HG02840 (cell line): ENCODE measurements around the gene GOLT1A.
"Not testable (repeated sequence)": the region's sequence is repeated elsewhere in the genome, so short reads cannot be mapped to it uniquely, and the experiment has no call there.

Experiments
- ATAC-seq: cut with Tn5 transposase; IDR thresholded peaks from one replicate; pipeline ENCODE4 v1.9.1; 2021; ENCODE audit warnings: mild to moderate bottlenecking, moderate library complexity, moderate number of reproducible peaks; ENCODE audit not compliant: unreplicated experiment, low FRiP score

Gene GOLT1A

DNA sequence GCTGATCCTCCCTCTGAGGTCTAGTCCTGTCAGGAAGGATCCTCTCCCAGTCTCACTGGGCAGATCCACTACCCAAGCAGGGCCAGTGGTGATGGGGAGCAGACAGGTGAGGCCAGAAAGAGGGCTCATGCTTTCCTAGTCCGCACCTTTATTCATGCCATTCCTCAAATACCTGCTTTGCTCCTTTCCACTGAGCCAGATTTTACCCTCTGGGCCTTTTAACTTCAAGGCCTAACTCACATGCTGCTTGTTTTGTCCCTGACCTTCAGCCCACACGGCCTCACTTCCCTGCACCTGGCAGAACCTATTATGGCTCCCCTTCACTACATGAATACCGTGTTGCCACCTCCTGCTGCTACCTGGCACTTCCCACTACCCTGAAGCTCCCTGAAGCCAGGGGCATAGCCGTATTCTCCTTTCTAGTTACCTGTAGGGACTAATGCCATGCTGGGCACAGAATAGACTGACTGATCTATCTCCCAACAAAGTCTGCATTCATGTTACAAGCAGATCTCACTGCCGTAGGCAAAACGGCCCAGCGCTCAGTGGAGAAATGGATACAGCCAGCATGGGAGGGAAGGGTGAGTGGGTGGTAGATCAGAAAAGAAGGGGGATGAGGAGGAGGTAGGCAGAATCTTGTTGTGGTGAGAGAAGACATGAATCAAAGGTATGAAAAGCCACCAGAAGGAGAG, 36.1 kb upstream of the GOLT1A start:
- ATAC-seq, result no peak

DNA sequence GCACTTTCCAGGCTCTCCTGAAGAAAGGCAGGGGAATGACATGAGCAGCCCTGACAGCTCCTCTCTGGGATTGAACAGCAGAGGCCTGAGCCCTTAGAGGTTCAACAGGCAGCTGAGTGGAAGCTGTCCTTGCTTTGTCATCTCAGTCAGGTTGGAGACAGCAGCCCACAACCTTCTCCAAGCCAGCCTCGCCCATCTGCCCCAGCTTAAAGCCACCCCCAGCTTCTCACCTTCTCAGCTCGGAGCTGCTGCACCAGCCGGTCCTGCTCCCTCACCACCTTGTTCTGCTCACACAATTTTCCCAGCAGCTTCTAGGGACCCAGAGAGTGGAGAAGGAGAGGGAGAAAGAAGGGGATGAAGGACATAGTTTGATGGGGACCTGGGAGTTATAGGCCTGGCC, 35.2 kb upstream of the GOLT1A start:
- ATAC-seq, result no peak

GRCh38 chr1:204246876-204247275, 33.1 kb upstream of the GOLT1A start:
- ATAC-seq, result no peak

DNA sequence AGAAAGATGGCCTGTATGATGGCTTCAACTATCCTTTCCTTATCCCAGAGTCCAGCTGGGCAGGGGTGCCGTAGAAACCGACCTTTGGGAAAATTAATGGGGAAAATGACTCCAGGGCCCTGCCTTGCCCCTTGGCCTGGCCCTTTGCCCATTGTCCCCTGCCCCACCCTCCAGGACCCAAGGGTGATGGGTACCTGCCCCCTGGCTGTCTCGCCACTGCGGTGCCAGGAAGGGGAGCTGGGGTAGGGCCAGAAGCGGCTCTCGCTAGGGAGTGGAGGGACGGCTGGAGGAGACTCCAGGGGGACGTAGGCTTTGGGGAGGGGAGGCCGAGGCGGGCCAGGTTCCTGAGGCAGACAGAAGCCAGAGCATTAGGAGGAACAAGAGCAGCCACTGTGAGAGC, 29.1 kb upstream of the GOLT1A start:
- ATAC-seq, result no peak

GRCh38 chr1:204241914-204242313, 28.1 kb upstream of the GOLT1A start:
- ATAC-seq, result no peak

DNA sequence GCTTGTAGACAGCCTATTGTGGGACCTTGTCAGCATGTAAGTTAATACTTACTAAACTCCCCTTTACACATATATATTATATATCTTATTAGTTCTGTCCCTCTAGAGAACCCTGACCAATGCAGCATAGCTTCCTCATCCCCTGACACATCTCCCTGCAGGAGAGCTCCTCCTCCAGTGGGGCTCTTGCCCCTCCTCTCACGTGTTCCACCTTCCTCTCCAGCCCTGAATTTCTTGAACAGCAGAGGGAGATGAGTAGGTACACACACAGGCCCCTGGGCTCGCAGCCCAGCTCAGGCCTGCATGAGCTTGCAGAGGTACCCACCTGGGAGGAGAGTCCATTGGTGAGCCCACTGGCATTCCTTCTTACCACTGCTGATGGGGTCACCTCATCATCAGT, 27.3 kb upstream of the GOLT1A start:
- ATAC-seq, result no peak

- ATAC-seq, result no peak
These were observed 26.4 kb upstream of the GOLT1A start for GRCh38 chr1:204240233-204240632.

DNA sequence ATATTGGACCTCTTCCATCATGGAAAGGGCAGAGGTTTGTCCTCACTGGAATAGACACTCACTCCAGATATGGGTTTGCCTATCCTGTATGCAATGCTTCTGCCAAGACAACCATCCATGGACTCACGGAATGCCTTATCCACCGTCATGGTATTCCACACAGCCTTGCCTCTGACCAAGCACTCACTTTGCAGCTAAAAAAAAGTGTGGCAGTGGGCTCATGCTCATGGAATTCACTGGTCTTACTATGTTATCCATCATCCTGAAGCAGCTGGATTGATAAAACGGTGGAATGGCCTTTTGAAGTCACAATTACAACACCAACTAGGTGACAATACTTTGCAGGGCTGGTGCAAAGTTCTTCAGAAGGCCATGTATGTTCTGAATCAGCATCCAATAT, 25.6 kb upstream of the GOLT1A start:
- ATAC-seq, result not testable (repeated sequence)

DNA sequence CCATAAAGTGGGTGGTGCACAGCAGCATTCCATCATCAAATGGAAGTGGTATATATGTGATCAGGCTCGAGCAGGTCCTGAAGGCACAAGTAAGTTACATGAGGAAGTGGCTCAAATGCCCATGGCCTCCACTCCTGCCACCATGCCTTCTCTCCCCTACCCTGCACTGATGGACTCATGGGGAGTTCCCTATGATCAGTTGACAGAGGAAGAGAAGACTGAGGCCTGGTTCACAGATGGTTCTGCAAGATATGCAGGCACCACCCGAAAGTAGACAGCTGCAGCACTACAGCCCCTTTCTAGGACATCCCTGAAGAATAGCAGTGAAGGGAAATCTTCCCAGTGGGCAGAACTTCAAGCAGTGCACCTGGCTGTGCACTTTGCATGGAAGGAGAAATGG, 24.7 kb upstream of the GOLT1A start:
- not testable (repeated sequence) for ATAC-seq

DNA sequence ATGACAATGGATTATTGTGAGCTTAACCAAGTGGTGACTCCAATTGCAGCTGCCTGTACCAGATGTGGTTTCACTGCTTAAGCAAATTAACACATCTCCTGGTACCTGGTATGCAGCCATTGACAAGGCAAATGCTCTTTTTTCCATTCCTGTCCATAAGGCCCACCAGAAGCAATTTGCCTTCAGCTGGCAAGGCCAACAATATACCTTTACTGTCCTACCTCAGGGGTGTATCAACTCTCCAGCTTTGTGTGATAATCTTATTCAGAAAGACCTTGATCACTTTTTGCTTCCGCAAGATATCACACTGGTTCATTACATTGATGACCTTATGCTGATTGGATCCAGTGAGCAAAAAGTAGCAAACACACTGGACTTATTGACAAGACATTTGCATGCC, 23.7 kb upstream of the GOLT1A start:
- not testable (repeated sequence) for ATAC-seq

GRCh38 chr1:204232526-204232925, 18.7 kb upstream of the GOLT1A start:
- ATAC-seq, result no peak

- ATAC-seq, result no peak
These were observed 16.4 kb upstream of the GOLT1A start for GRCh38 chr1:204230211-204230610.

DNA sequence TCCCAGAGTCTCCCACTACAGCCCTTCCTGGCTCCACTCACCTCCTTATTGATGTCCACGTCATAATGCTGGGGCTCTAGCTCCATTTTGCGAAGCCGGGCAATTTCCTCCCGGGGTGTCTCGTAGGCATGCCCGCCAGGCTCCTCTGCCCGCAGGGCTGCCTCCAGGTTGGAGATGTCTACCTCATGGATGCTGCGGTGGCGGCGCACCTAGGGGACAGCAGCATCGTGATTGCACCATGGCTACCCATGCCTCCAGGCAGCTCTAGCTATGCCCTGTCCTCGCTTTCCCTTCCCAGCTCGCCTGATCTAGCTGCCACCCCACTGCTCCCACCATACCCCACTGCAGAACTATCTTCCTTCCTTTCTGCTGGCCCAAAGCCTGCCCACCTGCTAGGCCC, 15.1 kb upstream of the GOLT1A start:
- no peak for ATAC-seq

DNA sequence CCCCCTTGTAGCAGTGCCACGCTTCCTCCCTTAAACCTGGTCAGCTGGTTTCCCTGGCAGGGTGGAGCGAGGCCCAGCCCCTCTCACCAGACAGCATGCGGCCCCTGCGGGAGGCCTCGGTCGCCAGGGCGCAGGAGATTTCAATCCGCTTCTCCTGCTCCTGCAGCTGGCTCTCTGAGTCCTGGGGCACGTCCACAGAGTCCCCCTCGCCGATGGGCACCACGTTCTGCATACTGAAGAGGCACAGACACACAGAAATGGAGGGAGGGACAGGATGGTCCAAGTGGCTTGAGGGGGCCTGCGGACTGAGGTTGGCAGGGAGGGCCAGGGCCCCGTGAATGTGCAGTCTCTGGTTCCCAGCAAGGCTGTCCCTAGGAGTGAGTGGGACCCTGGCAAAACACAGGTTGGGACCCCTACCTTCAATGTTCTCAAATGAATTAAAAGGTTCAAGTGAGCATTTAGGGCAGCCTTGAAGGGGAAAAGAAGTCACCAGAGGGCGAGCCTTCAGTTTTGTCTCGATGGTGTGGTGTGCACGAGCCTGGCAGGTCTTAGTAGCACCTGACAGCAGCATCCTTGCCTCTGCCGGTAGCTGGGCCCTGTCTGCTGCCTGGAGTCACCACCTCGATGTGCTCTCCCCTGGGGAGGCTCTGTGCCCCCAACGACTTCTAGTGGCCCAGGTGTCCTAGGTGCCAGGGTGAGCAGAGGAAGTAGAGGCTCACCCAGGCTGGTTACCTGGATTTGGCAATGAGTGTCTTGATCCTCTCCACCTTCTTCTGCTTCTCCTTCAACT, 14.4 kb upstream of the GOLT1A start:
- ATAC-seq, result no peak

GRCh38 chr1:204227351-204227750, 13.6 kb upstream of the GOLT1A start:
- no peak for ATAC-seq

- ATAC-seq, result no peak
These were observed 12.3 kb upstream of the GOLT1A start for GRCh38 chr1:204225841-204226735.

- ATAC-seq, result no peak
These were observed 10.9 kb upstream of the GOLT1A start for GRCh38 chr1:204224655-204225054.

DNA sequence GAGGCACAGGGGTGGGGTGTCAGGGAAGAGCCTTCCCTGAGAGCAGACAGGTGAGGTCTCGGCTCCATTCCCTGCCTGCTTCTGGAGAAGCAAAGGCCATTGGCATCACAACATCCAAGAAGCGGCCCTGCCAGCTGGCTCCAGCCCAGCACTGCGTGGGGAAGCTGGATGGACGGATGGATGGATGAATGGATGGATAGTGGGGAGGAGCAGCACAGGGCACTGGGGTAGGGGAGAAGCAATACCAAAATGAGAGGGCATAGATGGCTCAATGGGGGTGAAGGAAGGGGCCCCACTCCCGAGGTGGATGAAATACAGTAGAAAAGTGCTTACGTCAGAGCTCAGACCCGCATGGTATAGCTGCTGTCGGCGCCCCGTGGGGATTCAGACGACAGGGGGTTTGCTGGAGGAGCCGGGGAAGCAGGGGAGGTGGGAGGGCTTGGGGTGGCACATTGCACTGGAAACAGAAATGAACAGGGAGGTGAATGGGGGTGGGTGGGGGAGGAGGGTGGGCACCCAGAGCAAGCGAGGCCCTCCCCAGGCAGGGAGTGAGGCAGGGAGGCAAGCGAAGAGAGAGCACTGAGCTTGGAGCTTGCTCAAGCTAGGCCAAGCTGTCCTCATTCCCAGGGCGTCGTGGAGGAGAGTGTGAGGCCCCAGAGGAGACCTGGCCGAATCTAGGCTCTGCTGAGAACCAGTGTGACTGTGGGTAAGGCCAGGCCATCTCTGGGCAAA, 9.5 kb upstream of the GOLT1A start:
- ATAC-seq, result no peak

GRCh38 chr1:204222764-204223055, 8.9 kb upstream of the GOLT1A start:
- no peak for ATAC-seq

DNA sequence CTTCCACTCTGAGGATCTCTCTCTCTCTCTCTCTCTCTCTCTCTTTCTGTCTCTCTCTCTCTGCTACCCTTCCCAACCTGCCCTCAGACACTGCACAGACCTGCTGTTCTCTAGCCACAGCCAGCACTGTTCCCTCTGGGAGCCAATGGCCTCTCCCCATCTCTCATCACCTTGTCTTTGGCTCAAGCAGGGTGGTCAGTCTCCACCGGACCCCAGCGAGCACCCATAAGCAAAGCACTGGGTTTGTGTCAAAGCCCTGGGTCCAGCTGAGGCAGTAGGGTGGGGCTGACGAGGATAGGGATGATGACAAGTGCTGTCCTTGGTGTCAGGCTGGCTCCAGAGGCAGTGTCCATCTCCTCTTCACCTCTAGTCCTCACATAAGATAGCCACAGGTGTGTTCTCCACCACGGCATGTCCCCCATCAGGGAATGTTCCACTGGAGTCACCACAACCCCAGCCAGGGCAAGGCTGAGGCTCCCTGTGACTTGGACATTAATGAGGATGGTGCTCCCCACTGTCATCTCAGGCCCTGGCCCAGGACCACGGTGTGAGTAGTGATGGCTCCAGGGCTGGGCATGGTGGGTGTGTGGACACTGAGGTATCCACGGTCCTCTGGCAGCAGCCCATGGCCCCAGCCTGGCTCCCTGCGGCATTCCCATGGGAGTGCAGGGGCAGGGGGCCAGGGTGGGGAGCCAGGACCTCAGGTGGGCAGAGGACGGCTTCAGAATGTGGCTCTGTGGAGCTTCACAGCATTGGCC, 8.4 kb upstream of the GOLT1A start:
- no peak for ATAC-seq
